HTERT RPE-1 (cell line): ENCODE measurements around the gene CABP1.
"Not testable (repeated sequence)": the region's sequence is repeated elsewhere in the genome, so short reads cannot be mapped to it uniquely, and the experiment has no call there.

Source experiments
- in situ Hi-C: fragments of 300-500 bp; cut with MboI; formaldehyde crosslinking; loops from 4 replicates; pipeline ENCODE4 v1.14.3; 2020; ENCODE audit warnings: low sequenced_read_pairs

CABP1 gene

DNA sequence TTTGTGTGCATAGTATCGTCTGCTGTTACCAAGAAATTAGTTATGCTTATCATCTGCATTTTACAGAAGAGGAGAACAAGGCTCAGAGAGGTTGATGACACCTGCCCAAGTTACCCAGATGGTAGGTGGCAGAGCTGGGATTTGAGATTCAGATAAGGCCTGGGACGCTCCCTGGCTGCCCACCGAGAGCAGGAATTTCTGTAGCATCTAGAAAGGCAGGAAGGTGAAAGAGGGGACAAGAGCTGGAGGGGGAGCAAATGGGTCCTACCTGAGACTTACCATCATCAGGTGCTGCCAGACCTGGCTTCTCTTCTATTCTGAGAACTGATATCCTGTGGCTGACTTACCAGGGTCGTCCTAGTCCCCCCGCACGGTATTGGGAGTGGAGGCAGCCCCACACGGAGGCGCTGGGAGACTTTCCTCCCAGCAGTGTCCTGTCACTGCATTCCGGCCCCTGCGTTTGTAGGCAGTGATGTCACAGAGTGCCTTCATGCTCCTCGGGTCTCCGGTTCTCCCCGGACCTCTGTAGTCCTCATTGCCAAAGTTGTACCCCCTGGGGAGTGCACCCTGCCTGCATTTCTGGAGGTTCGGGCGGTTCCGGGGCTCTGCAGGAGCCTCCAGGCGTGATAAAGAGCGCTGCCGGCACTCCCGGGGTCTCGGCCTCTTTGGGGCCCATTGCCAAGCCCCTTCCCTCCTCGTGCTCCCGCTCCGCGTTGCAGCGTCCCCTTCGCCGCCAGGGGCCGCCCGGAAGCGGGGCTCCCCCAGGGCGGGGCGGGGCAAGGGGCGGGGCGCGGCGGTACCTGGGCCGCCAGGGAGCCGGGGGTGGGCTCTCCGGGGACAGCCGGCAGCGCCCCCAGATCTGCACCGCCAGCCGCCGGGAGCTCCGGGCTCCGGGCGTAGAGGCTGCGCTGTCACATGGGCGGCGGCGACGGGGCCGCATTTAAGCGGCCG is at the start of gene CABP1:
CABP1 (plus strand) TSS at position 856 of the 951 bp plus-strand sequence; CDS start at position 916, 60 bp downstream.
- in situ Hi-C loops: no loop called here

DNA sequence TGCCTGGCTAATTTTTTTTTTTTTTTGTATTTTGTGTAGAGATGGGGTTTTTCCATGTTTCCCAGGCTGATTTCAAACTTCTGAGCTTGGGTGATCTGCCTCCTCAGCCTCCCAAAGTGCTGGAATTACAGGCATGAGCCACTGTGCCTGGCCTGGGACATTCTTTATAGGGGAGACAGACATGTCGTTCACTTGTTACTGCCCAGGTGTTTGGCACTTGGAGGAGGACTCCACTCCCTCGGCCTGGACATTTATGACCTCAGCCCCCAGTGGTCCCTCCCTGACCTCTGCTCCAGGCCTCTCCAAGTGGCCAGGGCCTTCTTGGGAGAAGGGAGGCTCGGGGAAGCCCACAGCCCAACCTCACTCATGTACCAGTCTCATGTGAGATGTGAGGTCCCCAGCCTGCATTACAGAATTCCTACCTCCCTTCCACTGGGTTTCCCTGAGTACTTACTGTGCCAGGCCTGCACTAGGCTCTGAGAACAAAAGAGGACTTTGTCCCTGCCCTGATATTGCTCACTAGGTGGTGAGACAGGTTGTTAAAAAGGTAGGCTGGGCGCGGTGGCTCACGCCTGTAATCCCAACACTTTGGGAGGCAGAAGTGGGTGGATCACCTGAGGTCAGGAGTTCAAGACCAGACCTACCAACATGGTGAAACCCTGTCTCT is 49.6 kb upstream of the CABP1 start:
- in situ Hi-C loops: no loop called here

DNA sequence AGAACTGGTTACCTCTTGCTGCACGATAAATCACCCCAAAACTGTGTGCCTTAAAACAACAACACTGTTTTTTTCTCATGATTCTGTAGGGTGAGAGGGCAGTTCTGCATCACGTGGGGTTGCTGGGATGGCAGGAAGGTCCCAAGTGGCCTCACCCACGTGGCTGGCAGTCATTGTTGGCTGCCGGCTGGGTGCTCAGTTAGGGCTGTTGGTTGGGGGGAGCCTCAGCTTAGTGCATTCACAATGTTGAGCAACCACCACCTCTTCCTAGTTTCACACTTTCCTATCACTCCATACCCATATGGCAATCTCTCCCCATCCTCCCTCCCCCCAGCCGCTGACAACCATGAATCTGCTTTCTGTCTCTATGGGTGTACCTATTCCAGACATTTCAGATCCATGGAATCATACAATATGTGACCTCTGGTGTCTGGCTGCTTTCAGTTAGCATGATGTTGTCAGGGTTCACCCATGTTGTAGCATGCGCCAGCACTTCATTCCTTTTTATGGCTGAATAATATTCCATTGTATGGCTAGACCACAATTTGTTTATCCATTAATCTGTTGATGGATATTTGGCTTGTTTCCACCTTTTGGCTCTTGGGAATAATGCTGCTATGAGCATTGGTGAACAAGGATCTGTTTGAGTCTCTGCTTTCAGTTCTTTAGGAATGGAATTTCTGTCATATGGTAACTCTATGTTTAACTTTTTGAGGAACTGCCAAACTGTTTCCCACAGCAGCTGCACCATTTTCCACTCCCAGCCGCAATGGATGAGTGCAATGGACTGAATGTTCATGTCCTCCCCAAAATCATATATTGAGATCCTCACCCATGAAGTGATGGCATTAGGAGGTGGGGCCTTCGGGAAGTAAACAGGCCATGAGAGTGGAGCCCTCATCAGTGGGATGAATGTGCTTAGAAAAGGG is 48.0 kb upstream of the CABP1 start:
- in situ Hi-C loops: no loop called here

GRCh38 chr12:120596901-120597300 is 43.5 kb upstream of the CABP1 start:
- in situ Hi-C loops: no loop called here

- in situ Hi-C loops: no loop called here
Observed at GRCh38 chr12:120597861-120598260, 42.6 kb upstream of the CABP1 start.

GRCh38 chr12:120598674-120599463 is 41.6 kb upstream of the CABP1 start:
- in situ Hi-C loops: no loop called here

DNA sequence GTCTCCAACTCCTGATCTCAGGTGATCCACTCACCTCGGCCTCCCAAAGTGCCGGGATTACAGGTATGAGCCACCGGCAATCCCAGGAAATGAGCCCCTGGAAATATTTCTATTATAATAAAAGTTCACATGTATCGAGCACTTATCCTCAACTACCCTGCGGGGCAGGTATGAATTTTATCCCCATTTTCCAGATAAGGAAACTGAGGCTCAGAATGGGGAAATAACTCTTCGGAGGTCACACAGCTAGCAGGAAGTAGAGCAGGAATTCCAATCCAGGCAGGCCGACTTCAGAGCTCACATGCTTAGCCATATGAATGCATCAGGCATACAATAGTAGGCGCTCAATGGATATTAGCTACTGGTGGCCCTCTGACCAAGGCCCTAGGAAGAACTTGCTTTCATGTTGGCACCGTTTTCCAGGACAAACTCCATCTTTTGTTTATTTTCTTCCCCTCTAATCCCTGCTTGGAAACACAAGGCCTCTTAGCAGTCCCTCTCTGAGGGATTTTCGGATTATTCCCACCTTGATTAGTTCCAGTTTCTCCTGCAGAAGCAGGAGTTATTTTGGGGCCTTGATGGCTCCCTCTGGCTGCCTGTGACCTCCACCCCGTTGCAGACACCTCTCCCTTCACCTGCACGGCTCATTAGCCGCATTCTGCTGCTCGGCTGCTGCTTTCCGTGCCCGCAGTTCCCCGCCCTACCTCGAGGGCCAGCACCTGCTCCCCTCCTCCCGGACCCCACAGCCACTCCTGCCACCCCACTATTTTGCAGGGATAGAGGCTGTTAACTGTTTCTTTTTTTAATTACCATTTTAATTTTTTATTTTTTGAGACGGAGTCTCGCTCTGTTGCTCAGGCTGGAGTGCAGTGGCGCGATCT is 40.5 kb upstream of the CABP1 start:
- in situ Hi-C loops: no loop called here

DNA sequence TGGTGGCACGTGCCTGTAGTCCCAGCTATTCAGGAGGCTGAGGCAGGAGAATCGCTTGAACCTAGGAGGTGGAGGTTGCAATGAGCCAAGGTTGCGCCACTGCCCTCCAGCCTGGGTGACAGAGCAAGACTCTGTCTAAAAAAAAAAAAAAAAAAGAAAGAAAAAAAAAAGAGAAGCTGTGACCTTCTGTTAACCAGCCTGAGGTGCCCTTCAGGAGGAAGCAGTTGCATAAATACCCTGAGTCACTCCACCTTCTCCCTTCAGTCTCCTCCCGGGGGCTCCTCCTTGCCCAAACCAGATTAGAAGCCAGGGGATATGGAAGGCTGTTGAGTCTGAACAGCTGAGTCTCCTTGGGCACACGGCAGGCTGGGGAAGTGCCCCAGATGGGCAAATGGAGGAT is 38.0 kb upstream of the CABP1 start:
- in situ Hi-C loops: not testable (repeated sequence)

GRCh38 chr12:120610560-120610959 is 29.9 kb upstream of the CABP1 start:
- in situ Hi-C loops: no loop called here

- in situ Hi-C loops: not testable (repeated sequence)
Observed at GRCh38 chr12:120611534-120611933, 28.9 kb upstream of the CABP1 start.

DNA sequence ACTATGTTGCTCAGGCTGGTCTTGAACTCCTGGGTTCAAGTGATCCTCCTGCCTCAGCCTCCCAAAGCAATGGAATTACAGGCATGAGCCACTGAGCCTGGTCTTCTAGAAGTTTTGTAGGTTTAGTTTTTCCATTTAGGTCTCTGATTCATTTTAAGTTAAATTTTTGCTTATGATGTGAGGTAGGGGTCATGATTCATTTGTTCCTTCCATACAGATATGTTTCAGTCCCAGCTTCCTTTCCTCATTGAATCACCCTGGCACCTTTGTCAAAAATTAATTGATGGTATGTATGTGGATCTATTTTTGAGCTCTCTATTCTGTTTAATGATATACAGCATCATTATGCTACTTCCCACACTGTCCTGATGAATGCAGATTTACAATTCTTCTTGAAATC is 25.6 kb upstream of the CABP1 start:
- in situ Hi-C loops: no loop called here

- in situ Hi-C loops: not testable (repeated sequence)
Observed at GRCh38 chr12:120617193-120617592, 23.2 kb upstream of the CABP1 start.

- in situ Hi-C loops: not testable (repeated sequence)
Observed at GRCh38 chr12:120617767-120618166, 22.7 kb upstream of the CABP1 start.

DNA sequence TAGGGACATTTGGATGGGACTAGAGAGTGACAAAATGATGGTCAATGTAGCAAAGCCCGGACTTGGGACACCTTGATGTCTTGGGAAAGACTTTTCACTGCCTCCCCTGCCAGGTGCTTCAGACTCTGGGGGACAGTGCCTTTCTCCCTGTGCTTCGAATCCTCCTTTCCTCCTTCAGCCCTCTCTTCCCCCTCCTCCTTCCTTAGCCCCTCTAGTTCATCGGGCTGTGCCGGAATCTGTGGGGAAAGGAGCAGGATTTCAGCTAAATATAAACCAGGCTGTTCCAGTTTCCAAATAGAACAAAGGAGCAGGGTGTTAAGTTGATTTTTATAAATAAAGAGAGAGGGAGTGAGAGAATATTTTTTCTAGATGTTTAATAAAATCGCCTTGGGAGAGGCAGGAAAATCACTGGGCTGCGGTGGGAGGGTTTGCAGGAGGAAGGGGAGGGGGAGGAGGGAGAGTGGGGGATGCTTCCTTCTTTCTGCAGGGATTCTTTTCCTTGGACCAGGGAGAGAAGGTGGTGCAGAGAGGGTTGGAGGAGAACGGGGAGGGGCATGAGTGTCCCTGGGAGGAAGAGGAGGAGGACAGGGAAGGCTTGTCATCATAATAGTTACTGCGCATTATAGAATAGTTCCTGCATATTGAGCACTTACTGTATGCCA is 21.3 kb upstream of the CABP1 start:
- in situ Hi-C loops: no loop called here

DNA sequence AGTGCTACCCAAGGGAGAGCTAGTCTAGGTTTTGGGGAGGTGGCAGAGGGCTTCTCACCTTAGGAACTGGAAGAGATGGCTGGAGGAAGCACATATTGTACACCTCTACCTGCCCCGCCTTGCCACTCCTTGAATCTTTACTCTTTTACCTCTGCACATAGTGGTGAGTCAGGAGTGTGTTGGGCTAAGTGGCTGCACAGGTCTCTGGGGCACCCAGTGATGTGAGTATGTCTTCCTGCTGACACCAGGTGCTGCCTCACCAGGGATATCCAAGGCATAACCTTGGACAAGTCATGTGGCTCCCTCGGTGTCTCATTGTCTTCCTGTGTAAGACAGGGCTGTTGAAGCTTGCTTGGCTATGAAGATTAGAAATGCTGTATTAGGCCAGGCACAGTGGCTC is 19.8 kb upstream of the CABP1 start:
- in situ Hi-C loops: no loop called here

DNA sequence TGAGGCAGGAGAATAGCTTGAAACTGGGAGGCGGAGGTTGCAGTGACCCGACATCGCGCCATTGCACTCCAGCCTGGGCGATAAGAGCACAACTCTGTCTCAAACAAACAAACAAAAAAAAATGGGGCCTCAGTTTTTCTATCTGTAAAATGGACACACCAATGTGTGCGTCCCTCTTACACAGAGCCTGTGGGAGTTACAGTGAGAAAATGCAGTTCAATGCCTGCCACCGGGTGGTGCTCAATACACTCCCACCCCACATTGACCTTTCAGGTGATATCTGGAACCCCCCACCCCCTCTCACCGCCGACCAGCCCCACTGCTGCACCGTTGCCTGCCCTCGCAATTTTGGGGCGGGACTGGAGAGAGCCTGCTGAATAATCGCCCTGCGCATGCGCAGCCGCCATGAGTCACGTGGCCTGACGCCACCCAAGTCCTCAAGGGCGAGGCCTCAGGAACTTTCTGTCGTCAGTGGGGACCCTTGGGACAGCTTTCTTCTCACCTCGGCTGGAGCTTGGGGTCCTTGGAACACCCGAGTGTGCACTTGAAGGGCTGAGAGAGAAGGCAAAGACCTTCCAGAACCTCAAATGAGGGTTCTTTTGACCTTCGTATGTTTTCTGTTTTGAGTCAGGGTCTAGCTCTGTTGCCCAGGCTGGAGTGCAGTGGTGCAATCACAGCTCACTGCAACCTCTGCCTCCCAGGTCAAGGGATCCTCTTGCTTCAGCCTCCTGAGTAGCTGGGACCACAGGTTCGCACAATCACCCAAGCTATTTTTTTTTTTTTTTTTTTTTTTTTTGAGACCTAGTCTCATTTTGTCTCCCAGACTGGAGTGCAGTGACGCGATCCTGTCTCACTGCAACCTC is 14.6 kb upstream of the CABP1 start:
- in situ Hi-C loops: no loop called here

- in situ Hi-C loops: no loop called here
Observed at GRCh38 chr12:120628919-120629318, 11.5 kb upstream of the CABP1 start.
